IPS-15b (cell line): ENCODE results near the gene TAF9B.
"Not testable (repeated sequence)": the region's sequence is repeated elsewhere in the genome, so short reads cannot be mapped to it uniquely, and the experiment has no call there.

Source experiments
- H3K27me3 ChIP-seq: one replicate; pipeline ENCODE4 v1.6.1; 2013; ENCODE audit warnings: low read length; ENCODE audit not compliant: control insufficient read depth, insufficient read depth
- H3K36me3 ChIP-seq: one replicate; pipeline ENCODE4 v1.6.1; 2013; ENCODE audit warnings: low read length; ENCODE audit not compliant: control insufficient read depth, insufficient read depth
- H3K4me1 ChIP-seq: one replicate; pipeline ENCODE4 v1.6.1; 2013; ENCODE audit warnings: mild to moderate bottlenecking, low read length; ENCODE audit not compliant: control insufficient read depth, insufficient read depth
- H3K4me3 ChIP-seq: one replicate; pipeline ENCODE4 v1.5.1; 2013; ENCODE audit warnings: low read depth, low read length
- H3K9ac ChIP-seq: one replicate; pipeline ENCODE4 v1.6.1; 2013; ENCODE audit warnings: low read depth, mild to moderate bottlenecking, low read length
- H3K9me3 ChIP-seq: one replicate; pipeline ENCODE4 v1.6.1; 2013; ENCODE audit warnings: mild to moderate bottlenecking, low read length; ENCODE audit not compliant: control insufficient read depth, insufficient read depth

Gene TAF9B

DNA sequence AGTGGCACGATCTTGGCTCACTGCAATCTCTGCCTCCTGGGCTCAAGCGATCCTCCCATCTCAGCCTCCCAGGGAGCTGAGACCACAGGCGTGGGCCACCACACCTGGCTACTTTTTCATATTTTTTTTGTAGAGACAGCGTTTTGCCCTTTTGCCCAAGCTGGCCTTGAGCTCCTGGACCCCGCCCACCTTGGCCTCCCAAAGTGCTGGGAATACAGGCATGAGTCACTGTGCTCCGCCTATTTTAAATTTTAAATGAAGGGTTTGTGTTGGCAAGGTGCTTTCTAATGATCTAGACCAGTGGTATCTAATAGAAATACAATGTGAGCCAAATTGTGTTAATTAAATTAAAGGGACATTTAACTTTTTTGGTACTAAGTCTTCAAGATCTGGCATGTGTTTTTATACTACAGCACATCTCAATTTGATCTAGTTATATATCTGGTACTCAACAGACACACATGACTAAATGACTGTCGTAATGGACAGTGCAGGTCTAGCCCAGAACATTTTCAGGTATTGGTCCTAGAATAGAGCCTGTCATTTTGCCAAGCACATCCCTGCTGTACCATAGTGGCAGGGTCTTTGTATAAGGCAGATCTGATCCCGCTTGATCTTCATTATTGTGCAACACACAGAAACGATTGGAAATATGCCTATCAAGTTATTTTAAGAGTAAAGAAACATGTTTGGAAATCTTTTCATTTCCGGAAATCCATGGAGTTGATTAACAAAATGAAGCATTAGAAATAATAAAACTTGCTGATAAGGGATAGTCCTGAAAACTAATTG is 28.1 kb downstream of the TAF9B start:
- H3K9ac ChIP-seq, result no peak overlapping the region
- no peaks in the 10 kb centered on the region for H3K9me3 ChIP-seq
- H3K36me3 ChIP-seq, result peaks cover 16% of the 10 kb centered on the region
- H3K4me3 ChIP-seq, result no peak overlapping the region
- peaks cover 5% of the 10 kb centered on the region for H3K4me1 ChIP-seq
- H3K27me3 ChIP-seq, result no peaks in the 10 kb centered on the region

DNA sequence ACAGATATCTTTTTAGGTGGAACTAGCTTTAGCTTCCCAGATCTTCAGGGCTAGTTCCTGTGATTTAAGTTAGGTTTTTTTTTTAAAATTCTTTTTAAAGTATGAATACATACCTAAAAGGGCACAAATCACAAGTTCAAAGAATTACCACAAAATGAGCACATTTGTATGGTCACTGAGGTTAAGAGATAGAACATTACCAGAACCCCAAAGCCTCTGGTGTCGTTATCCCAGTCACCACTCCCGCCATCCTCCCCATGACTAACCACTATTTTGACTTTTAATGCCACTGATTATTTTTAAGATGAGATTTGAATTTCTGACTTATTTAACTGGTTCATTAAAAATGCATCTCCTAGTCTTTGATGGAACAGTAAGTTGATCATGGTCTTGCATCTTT is 30.0 kb downstream of the TAF9B start:
- Histone ChIP-seq H3K9ac (no peak overlapping the region), H3K4me1 (peaks cover 5% of the 10 kb centered on the region), H3K36me3 (peaks cover 9% of the 10 kb centered on the region), H3K27me3 (no peaks in the 10 kb centered on the region), H3K4me3 (no peak overlapping the region), H3K9me3 (no peaks in the 10 kb centered on the region)

- Histone ChIP-seq H3K4me1 (peaks cover 5% of the 10 kb centered on the region), H3K4me3 (peak overlapping the region; percentile 91), H3K36me3 (no peaks in the 10 kb centered on the region), H3K9ac (no peak overlapping the region), H3K27me3 (no peaks in the 10 kb centered on the region), H3K9me3 (no peaks in the 10 kb centered on the region)
Measured at GRCh38 chrX:78106651-78106986, 32.8 kb downstream of the TAF9B start.

GRCh38 chrX:78105944-78106650 is 33.4 kb downstream of the TAF9B start:
- Histone ChIP-seq H3K27me3 (no peaks in the 10 kb centered on the region), H3K9me3 (no peaks in the 10 kb centered on the region), H3K36me3 (no peaks in the 10 kb centered on the region), H3K4me3 (peak overlapping the region; percentile 91), H3K9ac (no peak overlapping the region), H3K4me1 (peaks cover 5% of the 10 kb centered on the region)

- H3K9ac ChIP-seq, result peak overlapping the region; percentile 95
- peak overlapping the region; percentile 91 for H3K4me3 ChIP-seq
- H3K27me3 ChIP-seq, result no peaks in the 10 kb centered on the region
- H3K4me1 ChIP-seq, result peaks cover 5% of the 10 kb centered on the region
- H3K9me3 ChIP-seq, result no peaks in the 10 kb centered on the region
- H3K36me3 ChIP-seq, result no peaks in the 10 kb centered on the region
Measured at GRCh38 chrX:78104447-78105176, 34.8 kb downstream of the TAF9B start.

DNA sequence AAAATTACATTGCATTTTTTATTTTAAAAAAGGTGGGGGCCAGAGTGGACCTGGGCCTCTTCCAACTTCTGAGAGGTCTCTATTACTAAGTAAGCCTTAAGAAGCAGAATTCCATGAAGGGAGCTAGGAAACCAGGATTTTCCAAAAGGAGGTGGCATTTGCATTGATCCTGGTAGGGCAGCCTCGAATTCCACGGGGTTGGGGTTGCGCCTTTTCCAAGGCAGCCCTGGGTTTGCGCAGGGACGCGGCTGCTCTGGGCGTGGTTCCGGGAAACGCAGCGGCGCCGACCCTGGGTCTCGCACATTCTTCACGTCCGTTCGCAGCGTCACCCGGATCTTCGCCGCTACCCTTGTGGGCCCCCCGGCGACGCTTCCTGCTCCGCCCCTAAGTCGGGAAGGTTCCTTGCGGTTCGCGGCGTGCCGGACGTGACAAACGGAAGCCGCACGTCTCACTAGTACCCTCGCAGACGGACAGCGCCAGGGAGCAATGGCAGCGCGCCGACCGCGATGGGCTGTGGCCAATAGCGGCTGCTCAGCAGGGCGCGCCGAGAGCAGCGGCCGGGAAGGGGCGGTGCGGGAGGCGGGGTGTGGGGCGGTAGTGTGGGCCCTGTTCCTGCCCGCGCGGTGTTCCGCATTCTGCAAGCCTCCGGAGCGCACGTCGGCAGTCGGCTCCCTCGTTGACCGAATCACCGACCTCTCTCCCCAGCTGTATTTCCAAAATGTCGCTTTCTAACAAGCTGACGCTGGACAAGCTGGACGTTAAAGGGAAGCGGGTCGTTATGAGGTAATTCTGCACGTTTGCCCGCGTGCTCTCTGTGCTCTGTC is 35.6 kb downstream of the TAF9B start, which contains the start of gene PGK1:
Gene PGK1 (plus strand): TSS at position 626 of the 824 bp plus-strand sequence. CDS start 93 bp downstream, at position 719.
- peaks cover 5% of the 10 kb centered on the region for H3K4me1 ChIP-seq
- H3K4me3 ChIP-seq, result peak within 1 kb of the TSS; percentile 91

DNA sequence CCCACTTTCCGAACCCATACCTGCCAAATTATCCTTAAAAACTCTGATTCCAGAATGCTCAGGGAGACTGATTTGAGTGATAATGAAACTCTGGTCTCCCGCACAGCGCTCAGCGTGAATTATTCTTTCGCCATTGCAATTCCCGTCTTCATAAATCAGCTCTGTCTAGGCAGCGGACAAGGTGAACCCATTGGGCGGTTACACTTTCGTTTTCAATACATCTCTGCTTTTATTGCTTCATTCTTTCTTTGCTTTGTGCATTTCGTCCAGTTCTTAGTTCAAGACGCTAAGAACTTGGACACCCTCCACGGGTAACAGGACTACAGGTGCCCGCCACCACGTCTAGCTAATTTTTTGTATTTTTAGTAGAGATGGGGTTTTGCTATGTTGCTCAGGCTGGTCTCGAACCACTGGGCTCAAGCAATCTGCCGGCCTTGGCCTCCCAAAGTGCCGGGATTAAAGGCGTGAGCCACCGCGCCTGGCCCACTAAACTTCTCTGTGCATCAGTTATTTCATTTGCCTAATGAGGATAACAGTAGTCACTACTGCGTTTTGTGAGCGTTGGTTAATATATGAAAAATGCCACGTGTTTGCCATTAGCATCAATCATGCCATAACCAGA is 36.3 kb downstream of the TAF9B start:
- no peaks in the 10 kb centered on the region for H3K27me3 ChIP-seq
- H3K9me3 ChIP-seq, result no peaks in the 10 kb centered on the region
- H3K36me3 ChIP-seq, result no peaks in the 10 kb centered on the region
- H3K9ac ChIP-seq, result no peak overlapping the region
- H3K4me1 ChIP-seq, result peaks cover 4% of the 10 kb centered on the region
- peak overlapping the region; percentile 50 for H3K4me3 ChIP-seq

More for the DNA sequence above, 35.6 kb downstream of the TAF9B start, which contains the start of gene PGK1:
- H3K27me3 ChIP-seq, result no peaks in the 10 kb centered on the region
- no peaks in the 10 kb centered on the region for H3K36me3 ChIP-seq
- H3K9ac ChIP-seq, result peak within 1 kb of the TSS; percentile 95
- H3K9me3 ChIP-seq, result no peaks in the 10 kb centered on the region

GRCh38 chrX:78102091-78102490 is 37.4 kb downstream of the TAF9B start:
- Histone ChIP-seq H3K36me3 (no peaks in the 10 kb centered on the region), H3K4me1 (no peaks in the 10 kb centered on the region), H3K9ac (no peak overlapping the region), H3K9me3 (no peaks in the 10 kb centered on the region), H3K4me3 (no peak overlapping the region), H3K27me3 (no peaks in the 10 kb centered on the region)

- Histone ChIP-seq H3K36me3 (no peaks in the 10 kb centered on the region), H3K9ac (no peak overlapping the region), H3K4me3 (no peak overlapping the region), H3K9me3 (no peaks in the 10 kb centered on the region), H3K27me3 (no peaks in the 10 kb centered on the region), H3K4me1 (no peaks in the 10 kb centered on the region)
Measured at GRCh38 chrX:78098108-78098507, 41.3 kb downstream of the TAF9B start.

- Histone ChIP-seq H3K4me1 (peaks cover 2% of the 10 kb centered on the region), H3K9me3 (no peaks in the 10 kb centered on the region), H3K27me3 (no peaks in the 10 kb centered on the region), H3K4me3 (no peak overlapping the region), H3K9ac (no peak overlapping the region), H3K36me3 (no peaks in the 10 kb centered on the region)
Measured at GRCh38 chrX:78092296-78092695, 47.2 kb downstream of the TAF9B start.

DNA sequence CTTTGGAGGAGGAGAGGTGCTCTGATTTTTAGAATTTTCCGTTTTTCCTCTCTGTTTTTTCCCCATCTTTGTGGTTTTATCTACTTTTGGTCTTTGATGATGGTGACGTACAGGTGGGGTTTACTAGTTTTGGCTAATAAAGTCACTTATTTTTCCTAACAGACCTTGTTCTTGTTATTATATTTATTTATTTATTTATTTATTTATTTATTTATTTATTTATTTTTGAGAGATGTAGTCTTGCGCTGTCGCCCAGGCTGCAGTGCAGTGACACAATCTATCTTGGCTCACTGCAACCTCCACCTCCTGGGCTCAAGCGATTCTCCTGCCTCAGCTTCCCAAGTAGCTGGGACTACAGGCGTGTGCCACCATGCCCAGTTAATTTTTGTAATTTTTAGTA is 58.0 kb downstream of the TAF9B start:
- not testable (repeated sequence) for H3K36me3 ChIP-seq, H3K9ac ChIP-seq

More for the DNA sequence above, 58.0 kb downstream of the TAF9B start:
- not testable (repeated sequence) for H3K27me3 ChIP-seq, H3K4me1 ChIP-seq, H3K9me3 ChIP-seq, H3K4me3 ChIP-seq
